Stimulated activated CD4-positive, alpha-beta T cell treated with anti-CD3 and anti-CD28 coated beads, Interleukin-2, amount 100 ng/mL, for 48 hours (primary cell): ENCODE data around the gene RASAL3.

ENCODE experiments used
- DNase-seq, 2 donors: peaks; one replicate each; pipeline ENCODE4 v3.0.0-alpha.2; 2020

Gene RASAL3

GRCh38 chr19:15432629-15433518 lies 31.5 kb downstream of the RASAL3 start:
- peak; percentile 88 to 94 for DNase-seq

DNA sequence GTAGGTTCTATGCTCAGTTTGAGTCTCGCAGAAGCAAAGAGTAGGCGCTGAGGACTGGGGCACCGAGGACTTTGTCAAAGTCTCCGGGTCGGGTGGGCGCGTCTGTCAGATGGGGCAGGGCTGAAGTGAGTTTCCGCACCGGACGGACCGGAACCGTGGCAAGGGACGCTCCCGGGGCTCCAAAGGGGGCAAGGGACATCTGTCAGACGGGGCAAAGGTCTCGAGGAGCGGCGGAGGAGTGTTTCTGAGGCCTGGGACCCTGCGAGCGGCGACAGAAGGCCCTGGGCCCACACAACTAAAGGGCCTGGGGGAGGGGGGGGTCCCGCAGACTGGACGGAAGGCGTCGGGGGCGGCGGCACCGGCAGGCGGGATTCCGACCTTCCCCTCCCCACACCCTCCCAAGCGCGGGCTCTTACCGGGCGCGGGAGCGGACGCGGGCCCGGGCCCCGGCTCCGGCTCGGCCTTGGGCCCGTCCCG lies 32.3 kb downstream of the RASAL3 start:
- DNase-seq: no peak

DNA sequence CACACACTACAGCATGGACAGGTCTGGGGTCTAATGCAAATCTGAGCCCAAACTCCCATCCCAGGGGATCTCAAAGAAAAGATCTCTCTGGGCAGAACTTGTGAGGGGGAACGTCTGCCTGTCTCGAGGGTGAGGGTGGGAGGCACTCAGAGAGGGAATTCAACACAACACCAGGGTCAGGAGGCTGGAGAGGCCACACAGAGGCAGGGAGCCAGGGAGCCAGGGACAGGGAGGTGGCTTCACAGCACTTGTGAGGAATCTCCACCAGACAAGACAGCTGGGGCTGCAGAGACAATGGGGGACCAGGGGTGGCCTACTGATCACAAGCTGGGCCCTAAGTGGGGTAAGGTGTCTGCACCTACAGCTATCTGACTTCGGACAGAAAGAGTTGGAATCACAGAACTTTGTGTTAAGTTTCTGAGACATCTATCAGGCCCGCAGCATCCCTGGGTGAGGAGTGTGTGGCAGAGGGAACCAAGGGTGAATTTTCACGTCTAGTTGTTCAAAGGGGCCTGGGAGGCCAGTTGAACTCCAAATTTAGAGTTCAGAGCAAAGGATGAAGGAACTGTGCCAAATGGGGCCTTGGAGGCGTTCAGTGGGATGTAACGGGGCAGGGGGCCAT lies 32.8 kb downstream of the RASAL3 start:
- no peak for DNase-seq

DNA sequence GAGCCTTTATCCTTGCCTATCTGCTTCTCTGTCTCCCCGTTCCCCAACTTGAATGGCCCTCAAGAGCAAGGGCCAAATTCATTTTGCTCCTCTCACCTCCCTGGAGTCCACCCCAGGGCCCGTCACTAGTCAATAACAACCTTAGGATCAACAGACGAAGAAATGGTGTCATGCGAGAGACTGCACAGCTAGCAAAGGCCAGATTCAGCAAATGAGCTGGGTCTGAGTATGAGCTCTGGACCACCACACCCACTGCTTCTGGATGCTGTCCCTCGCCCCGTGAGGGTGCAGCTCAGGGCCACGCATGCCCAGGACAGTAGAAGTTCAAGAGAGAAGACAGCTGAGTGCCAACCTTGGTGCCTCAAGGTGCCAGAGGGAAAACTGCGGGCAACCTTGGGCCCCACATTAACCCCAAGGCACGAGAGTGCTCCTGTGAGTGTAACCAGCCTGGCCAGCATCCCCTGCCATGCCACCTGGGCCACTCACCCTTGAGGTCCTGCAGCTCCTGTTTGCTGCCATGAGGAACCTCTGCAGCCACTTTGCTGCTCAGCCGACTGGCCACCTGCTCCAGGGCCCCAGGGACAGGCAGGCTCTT lies 33.7 kb downstream of the RASAL3 start:
- no peak for DNase-seq

DNA sequence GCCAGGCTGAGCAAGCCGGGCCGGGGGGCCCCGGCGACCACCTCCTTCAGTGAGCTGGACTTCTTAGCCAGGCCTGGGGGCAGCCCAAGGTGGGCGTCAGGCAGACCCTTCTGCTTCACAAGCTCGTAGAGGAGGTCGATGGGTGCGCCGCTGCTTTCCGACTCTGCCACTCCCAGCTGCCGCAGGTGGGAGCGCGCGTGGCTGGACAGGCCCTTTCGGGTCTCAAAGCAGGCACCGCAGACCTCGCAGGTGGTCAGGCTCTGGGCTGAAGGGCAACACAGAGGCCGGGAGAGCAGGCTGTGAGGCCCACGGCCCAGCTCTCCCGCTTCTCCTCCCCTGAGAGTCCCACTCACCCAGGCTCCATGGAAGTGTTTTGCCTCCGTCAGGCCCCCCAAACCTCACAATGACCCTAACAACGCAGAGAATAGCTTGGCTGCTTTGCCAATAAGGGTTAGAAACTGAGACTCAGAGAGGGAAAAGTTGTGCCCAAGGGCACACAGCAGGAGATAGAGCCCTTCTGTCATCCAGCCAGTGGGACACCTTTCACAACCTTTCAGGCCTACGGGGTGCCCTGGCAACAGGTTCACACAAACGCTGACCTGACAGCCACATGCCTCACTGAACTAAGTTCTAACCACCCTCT lies 34.4 kb downstream of the RASAL3 start:
- no peak for DNase-seq

DNA sequence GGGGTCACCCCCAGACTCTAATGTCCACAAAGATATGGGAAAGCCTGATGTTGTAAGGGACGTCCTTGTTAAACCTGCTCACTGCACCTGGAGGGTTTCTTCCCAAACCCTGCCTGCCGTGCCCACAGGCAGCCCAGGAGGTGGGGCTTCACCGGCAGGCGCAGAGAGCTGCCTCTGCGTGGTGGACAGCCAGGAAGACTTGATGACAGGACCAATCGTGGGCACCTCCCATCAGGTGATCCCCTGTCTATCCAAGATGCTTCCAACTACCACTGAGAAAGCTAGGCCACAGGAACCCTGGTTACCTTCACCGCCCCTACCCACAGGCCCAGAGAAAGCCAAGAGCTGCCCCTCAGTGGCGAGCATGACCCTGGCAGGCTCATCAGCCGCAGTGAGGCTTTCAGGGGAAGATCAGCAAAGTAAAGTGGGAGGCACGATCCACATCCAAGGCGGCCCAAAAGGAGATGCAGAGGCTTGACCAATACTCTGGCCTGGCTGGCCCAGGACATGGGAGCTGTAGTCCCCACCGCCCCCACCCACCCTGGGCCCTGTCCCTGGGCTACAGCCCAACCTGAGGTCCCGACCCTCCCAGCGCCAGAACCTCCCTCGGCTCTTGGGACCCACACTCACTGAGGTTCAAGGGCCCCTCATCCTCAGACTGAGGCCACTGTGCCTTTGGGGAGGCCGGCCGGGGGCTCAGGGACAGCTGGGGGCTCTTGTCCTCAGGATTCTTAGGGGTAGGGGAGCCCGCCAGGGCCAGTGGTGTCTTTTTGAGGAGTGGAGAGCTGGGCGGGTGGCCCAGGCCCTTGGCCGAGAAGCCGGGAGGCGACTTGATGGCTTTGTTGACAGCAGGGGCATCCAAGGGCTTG lies 35.2 kb downstream of the RASAL3 start:
- no peak for DNase-seq

DNA sequence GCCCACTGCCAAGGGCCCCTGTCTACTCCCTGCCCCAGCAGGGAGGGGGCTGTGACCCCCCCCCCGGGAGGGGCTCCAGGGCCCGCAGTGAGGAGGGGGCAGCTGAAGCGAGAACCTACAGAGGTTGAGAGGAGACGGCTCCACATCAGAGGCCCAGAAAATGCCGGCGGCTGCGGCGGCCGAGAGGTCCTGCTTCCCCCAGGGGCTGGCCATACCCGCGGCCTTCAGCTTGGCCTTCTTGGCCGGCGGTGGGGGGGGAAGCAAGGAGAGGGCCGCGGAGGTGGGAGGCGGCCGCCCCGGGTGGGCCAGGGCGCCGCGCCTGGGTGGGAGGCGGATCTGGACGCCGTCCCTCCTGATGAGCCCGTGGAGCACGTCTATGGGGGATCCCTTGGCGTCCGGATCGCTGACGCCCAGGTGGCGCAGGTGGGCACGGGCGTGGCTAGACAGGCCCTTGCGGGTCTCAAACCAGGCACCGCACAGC lies 36.3 kb downstream of the RASAL3 start:
- no peak for DNase-seq

GRCh38 chr19:15427350-15427700 lies 37.0 kb downstream of the RASAL3 start:
- no peak for DNase-seq

DNA sequence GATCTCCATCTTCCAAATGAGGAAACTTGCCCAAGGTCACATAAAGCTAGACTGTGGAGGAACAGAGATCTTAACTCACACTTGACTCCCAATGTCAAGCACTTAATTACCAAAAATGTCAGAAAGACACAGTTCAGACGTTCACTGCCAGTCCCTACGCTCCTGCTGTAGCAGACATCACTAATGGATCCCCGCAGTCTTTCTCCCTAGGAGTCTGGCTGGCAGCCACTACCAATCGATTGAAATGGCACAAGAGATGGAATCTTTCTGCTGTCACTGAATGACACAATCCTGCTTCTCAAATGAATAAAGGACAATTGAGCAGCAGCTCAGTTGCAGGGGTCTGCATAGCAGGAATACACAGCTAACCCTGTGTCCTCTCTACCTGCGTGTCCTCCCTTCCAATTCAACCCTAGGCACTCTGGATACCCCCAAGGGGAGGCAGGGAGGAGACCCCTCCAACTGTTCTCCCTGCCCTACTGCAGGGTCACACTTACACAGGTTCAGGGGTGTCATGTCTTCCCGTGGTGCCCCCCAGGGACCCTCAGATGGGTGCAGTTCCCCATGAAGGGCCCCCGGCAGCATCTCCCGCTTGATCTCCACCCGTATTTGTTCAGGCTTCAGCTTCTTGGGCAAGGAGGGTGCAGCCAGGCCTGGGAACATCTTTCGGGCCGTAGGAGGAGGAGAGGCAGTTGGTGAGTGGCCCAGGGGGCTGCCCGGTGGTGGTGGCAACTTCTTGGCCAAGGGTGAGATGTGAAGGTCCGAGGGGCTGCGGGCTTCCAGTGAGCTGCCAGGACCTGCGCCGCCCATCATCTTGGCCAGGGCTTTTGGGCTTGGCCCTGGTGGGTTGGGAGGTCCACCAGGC lies 37.6 kb downstream of the RASAL3 start:
- DNase-seq: no peak

DNA sequence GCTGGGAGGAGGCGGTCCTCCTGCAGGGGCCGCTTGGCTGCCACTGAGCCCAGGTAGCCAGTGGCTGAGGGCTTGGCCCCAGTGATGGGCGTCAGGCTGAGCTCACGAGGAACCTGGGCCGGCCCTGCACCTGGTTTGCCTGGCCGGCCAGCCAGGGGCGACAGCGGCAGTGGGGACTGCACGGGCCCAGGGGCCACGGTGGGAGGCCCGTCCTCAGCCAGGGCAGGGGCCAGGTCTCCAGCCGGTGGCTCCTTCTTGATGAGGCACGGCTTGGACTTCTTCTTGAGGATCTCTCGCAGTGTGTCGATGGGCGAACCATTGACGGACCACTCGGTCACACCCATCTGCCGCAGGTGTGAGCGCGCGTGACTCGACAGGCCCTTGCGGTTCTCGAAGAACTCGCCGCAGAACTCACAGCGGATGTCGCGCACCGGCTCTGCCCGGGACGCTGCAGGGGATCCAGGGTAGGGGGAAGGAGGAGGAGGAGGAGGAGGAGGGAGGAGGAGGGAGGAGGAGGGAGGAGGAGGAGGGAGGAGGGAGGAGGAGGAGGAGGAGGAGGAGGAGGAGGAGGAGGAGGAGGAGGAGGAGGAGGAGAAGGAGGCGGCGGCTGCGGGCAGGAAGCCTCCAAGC lies 38.9 kb downstream of the RASAL3 start:
- DNase-seq: no peak

- no peak for DNase-seq
Measured at GRCh38 chr19:15424692-15425272, 39.6 kb downstream of the RASAL3 start.

DNA sequence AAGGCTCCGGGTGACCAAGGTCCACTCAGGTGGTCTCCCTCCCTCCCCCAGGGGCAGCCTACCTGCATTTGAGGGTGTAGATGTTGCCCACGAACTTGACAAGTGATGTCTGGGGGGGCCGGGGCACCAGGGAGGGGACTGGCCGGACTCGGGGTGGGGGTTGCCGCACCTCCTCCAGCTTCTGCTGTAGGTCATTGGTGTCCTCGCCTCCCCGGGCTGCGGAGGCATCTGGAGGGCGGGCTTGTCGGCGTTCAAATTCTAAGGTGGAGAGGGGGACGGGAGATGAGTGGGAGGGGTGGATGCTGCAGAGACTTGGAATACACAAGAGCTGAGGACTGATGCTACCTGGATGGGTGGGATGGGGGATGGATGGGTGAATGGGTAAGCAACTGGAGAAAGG lies 40.2 kb downstream of the RASAL3 start:
- no peak for DNase-seq

- DNase-seq: no peak
Measured at GRCh38 chr19:15423130-15423529, 41.2 kb downstream of the RASAL3 start.

DNA sequence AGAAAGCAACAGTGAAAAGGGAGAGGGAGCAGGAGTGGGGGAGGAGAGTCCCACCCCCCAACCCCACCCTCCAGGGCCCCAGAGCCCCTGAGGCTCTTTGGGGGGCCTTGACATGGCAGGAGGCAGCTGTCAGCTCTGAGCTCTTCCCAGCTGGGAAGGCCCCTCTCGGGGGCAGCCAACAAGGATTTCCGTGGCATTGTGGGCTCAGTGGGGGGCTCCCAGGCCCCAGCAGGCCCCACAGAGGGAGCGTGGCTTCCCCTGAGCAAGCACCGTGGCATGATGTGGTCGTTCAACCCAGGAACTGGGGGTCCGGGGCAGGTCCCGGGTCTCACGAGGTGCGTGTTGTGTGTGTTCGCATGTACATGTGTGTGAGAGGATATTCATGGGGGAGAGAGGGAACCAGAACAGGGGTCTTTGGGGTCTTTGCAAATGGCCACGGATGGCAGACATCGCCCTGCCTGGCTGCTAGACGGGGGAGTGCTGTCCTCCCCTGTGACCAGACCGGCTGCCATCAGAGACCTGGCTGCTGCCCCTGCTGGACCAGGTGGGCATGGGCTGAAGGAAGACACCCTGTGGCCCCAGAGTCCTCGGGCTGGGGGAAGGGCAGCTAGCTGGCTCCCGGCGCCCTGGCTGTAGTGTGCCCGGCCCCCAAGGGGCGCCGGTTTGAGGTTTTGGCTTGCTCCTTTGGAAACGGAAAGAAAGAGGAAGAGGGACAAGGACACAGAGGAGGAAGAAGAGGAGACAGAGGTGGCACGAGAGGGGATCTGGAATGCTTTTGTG lies 41.9 kb downstream of the RASAL3 start:
- no peak for DNase-seq

DNA sequence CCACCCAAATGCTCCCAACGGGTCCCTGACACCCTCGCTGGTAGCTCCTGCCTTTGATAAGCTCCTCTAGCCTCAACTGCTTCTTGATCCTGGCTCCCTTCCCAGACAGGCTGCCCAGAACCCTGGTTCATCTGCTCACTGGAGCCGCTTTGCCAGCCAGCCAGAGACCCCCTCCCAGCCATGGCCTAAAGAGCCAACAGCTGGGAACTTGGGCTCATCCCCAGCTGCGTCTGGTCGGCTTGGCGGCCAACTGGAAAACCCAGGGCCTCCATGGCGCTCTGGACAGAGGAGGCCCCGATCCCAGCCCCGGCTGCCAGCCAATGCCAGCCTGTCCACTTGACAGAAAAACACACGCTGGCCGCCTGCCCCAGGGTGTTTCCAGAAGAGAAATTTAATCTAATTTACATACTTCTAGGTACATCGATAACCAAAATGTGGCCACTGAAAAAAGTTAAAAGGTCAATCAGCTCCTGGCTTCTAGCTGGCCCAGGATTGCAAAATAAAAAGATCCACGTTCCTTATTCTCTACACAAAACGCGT lies 42.6 kb downstream of the RASAL3 start:
- no peak for DNase-seq

DNA sequence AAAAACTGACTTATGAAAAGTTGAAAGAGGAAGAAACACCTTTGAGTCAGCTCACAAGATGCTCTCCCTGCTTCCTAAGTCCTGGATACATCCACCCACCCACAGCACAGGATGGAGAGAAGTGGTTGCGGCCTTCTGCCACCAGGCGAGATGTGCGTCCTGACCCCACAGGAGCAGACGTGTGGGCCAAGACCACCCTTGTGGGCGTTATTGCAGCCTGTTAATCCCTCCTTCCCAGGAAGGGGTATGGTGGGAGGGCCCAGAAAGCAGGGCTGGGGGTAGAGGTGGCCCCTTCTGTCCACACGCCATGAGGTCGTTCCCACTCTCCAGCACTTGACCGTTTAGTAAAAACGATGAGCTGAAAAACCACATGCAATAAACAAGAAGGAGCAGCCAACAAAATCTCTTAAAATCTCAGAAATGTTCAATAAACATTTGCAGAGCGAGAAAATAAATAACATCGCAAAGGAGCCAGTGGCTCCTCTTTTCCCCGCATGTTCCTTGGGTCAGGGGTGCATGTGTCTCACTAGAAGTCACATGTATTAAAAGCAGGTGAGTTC lies 43.1 kb downstream of the RASAL3 start:
- DNase-seq: no peak

DNA sequence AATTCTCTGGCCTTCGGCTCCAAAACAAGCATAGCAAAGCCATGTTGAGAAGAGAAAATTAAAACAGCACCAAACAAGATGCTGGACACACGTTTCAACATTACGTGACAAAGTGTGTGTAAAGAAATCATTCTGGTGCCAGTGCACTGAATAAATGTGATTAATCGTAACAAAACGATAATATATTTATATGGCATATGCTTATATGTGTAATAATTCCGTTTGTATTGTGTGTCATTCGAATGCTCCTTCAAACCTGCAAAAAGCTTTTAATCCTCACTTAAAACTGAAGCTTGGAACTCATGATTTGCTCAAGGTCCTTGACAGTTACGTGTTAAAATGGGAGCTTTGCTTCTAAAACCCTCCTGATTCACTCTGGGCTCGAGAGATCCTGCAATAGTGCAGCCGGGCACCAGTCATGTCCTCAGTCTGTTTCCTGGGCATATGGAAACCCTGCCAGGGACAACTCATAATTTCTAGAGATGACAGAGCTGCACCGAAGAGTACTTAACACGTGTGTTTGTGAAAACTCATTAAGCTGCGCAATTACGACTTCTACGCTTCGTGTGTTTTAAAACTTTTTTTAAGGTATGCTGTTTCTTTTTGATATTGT lies 44.8 kb downstream of the RASAL3 start:
- no peak for DNase-seq
